Esophagus muscularis mucosa (tissue), 4 donors: ENCODE data around the gene PRKCE. TPM values are rescaled to one million over a fixed set of nuclear protein-coding genes. Genes with fewer than 3 reads are reported as not detected.

Experiments
- DNase-seq: peaks from one replicate; pipeline ENCODE4 v3.0.0-alpha.2; 2017; ENCODE audit errors: extremely low spot score
- H3K27ac ChIP-seq, 4 donors: fragments of 200-600 bp; sonication (generic); replicated peaks in 1 of 4; 1 replicate in 3 of 4; 2 replicates in 1 of 4; pipeline ENCODE4 v1.5.1; 2016 to 2019; ENCODE audit warnings: mild to moderate bottlenecking in 1 of 4
- H3K27me3 ChIP-seq, 4 donors: fragments of 200-600 bp; sonication (generic); one replicate each; pipeline versions ENCODE4 v1.5.1 to v1.6.0; 2016 to 2019
- H3K36me3 ChIP-seq, 4 donors: fragments of 200-600 bp; sonication (generic); one replicate each; pipeline ENCODE4 v1.5.1; 2016 to 2019
- H3K4me1 ChIP-seq, 4 donors: fragments of 200-600 bp; sonication (generic); one replicate each; pipeline ENCODE4 v1.5.1; 2016 to 2019
- H3K4me3 ChIP-seq, 4 donors: fragments of 200-600 bp; sonication (generic); 1 replicate in 2 of 4; 2 replicates in 2 of 4; pipeline ENCODE4 v1.5.1; 2016 to 2019; ENCODE audit warnings: mild to moderate bottlenecking in 4 of 4, moderate library complexity in 1 of 4
- H3K9me3 ChIP-seq, 4 donors: fragments of 200-600 bp; sonication (generic); 1 replicate in 3 of 4; 2 replicates in 1 of 4; pipeline ENCODE4 v1.5.1; 2016 to 2019
- CTCF ChIP-seq, 3 experiments: fragments of 200-600 bp in 2 of 3; fragments of 450-650 bp in 1 of 3; sonication (generic) in 2 of 3; IDR thresholded peaks; one replicate each; pipeline ENCODE4 v1.5.1; 2017 to 2019; ENCODE audit warnings: antibody characterized with exemption in 3 of 3, mild to moderate bottlenecking in 2 of 3, moderate library complexity in 1 of 3
- EP300 ChIP-seq: sonication (generic); formaldehyde crosslinking; IDR thresholded peaks from one replicate; pipeline ENCODE4 v1.6.1; 2017; ENCODE audit warnings: antibody characterized with exemption
- POLR2A ChIP-seq: fragments of 450-650 bp; IDR thresholded peaks from one replicate; pipeline ENCODE4 v1.6.1; 2017; ENCODE audit warnings: antibody characterized with exemption, moderate library complexity, mild to moderate bottlenecking, low read depth
- POLR2AphosphoS5 ChIP-seq, 2 donors: sonication (generic); formaldehyde crosslinking; IDR thresholded peaks; one replicate each; pipeline ENCODE4 v1.6.1; 2017; ENCODE audit warnings: antibody characterized with exemption in 2 of 2
- WGBS: methylation state at CpG from one replicate; pipeline ENCODE4 v1.1.5; 2018; 5-methylcytosine and 5-hydroxymethylcytosine counted together
- intact Hi-C: fragments of 100-400 bp; cut with DNase I; formaldehyde crosslinking; loops from one replicate; pipeline ENCODE4 v1.15.1; 2023
- total RNA-seq, 4 donors: library from RNA; depleted of rRNA; stranded (reverse); fragments of >200 nt; gene quantifications; one replicate each; pipeline versions ENCODE4 v1.1.0 to v1.2.1, GENCODE V29; 2016

Gene PRKCE
- total RNA-seq, 4 donors from 2014 or later, result 11.6 to 21.1 (median 13.0) TPM

- Histone ChIP-seq H3K36me3 (no peaks in the 10 kb centered on the region), H3K27ac (peak overlapping the region in 2 of 4 donors; percentile 77 to 79), H3K4me1 (peaks cover 58 to 71% (median 61%) of the 10 kb centered on the region in 4 donors), H3K9me3 (peaks cover 0 to under 1% (median under 1%) of the 10 kb centered on the region in 4 donors), H3K4me3 (no peak overlapping the region), H3K27me3 (no peaks in the 10 kb centered on the region)
- no peak for TF ChIP-seq CTCF (IDR thresholded peaks at IDR 0.05)
- no peak for TF ChIP-seq POLR2AphosphoS5 (IDR thresholded peaks at IDR 0.05)
- no peak for TF ChIP-seq POLR2A
- DNase-seq, result no peak
- intact Hi-C loops, result no loop called here
- 89% methylated on average over 6 of the region's 6 CpGs for WGBS
Observed at GRCh38 chr2:45825001-45825651, 173.7 kb downstream of the PRKCE start.

- H3K36me3 ChIP-seq, result no peaks in the 10 kb centered on the region
- H3K27me3 ChIP-seq, result no peaks in the 10 kb centered on the region
- H3K27ac ChIP-seq, result peak overlapping the region in 1 of 4 donors; percentile 29
- peaks cover 0 to 9% (median 5%) of the 10 kb centered on the region in 4 donors for H3K9me3 ChIP-seq
- H3K4me1 ChIP-seq, result peaks cover 47 to 58% (median 49%) of the 10 kb centered on the region in 4 donors
- TF ChIP-seq EP300, result no peak
- TF ChIP-seq POLR2AphosphoS5 (IDR thresholded peaks at IDR 0.05), result no peak
- TF ChIP-seq CTCF (IDR thresholded peaks at IDR 0.05), result no peak
- 88% methylated on average over 6 of the region's 6 CpGs for WGBS
- intact Hi-C loops, result no loop called here
- DNase-seq, result no peak
- no peak overlapping the region for H3K4me3 ChIP-seq
Observed at GRCh38 chr2:45826460-45826859, 175.0 kb downstream of the PRKCE start.

- H3K4me1 ChIP-seq, result peaks cover 41 to 52% (median 43%) of the 10 kb centered on the region in 4 donors
- H3K36me3 ChIP-seq, result no peaks in the 10 kb centered on the region
- H3K9me3 ChIP-seq, result peaks cover 0 to 9% (median 5%) of the 10 kb centered on the region in 4 donors
- H3K4me3 ChIP-seq, result no peak overlapping the region
- peak overlapping the region in 1 of 4 donors; percentile 29 for H3K27ac ChIP-seq
- DNase-seq, result no peak
- WGBS, result 64% methylated on average over 10 of the region's 10 CpGs
- H3K27me3 ChIP-seq, result no peaks in the 10 kb centered on the region
- intact Hi-C loops, result no loop called here
- TF ChIP-seq POLR2AphosphoS5 (IDR thresholded peaks at IDR 0.05), result peak; percentile 40 to 58
- TF ChIP-seq POLR2A, result no peak
- TF ChIP-seq CTCF (IDR thresholded peaks at IDR 0.05), result no peak
Observed at GRCh38 chr2:45826884-45827635, 175.6 kb downstream of the PRKCE start.

- Histone ChIP-seq H3K4me3 (no peak overlapping the region), H3K9me3 (peaks cover 0 to 9% (median 5%) of the 10 kb centered on the region in 4 donors), H3K4me1 (peaks cover 12 to 33% (median 19%) of the 10 kb centered on the region in 4 donors), H3K27ac (no peak overlapping the region), H3K36me3 (no peaks in the 10 kb centered on the region), H3K27me3 (no peaks in the 10 kb centered on the region)
- DNase-seq, result no peak
- intact Hi-C loops, result no loop called here
- no peak for TF ChIP-seq CTCF (IDR thresholded peaks at IDR 0.05)
- TF ChIP-seq EP300, result no peak
- TF ChIP-seq POLR2AphosphoS5 (IDR thresholded peaks at IDR 0.05), result no peak
- no peak for TF ChIP-seq POLR2A
Observed at GRCh38 chr2:45830322-45830721, 178.8 kb downstream of the PRKCE start.
